B cell (primary cell): ENCODE results near the gene PLIN5.

ENCODE experiments used
- EZH2 ChIP-seq: IDR thresholded peaks from 2 replicates; pipeline ENCODE4 v1.6.1; 2012; ENCODE audit warnings: borderline replicate concordance, low read depth, mild to moderate bottlenecking, moderate library complexity, low read length; ENCODE audit not compliant: insufficient read depth, poor library complexity, severe bottlenecking
- TF ChIP-seq, protein P1 (sequence below): fragments of 200-600 bp; IDR thresholded peaks from one replicate; pipeline ENCODE4 v1.8.0; 2022; ENCODE audit warnings: antibody characterized with exemption, mild to moderate bottlenecking

GRCh38 chr19:4537953-4538600 lies 3.1 kb upstream of the PLIN5 start:
- no peak for TF ChIP-seq EZH2
- TF ChIP-seq, protein P1, sequence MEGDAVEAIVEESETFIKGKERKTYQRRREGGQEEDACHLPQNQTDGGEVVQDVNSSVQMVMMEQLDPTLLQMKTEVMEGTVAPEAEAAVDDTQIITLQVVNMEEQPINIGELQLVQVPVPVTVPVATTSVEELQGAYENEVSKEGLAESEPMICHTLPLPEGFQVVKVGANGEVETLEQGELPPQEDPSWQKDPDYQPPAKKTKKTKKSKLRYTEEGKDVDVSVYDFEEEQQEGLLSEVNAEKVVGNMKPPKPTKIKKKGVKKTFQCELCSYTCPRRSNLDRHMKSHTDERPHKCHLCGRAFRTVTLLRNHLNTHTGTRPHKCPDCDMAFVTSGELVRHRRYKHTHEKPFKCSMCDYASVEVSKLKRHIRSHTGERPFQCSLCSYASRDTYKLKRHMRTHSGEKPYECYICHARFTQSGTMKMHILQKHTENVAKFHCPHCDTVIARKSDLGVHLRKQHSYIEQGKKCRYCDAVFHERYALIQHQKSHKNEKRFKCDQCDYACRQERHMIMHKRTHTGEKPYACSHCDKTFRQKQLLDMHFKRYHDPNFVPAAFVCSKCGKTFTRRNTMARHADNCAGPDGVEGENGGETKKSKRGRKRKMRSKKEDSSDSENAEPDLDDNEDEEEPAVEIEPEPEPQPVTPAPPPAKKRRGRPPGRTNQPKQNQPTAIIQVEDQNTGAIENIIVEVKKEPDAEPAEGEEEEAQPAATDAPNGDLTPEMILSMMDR: no peak
